OCI-LY3 (cell line): ENCODE measurements around the gene ASAH2.

Experiments used
- EZH2phosphoT487 ChIP-seq: fragments of 200-600 bp; shearing (Covaris generic); IDR thresholded peaks from 2 replicates; pipeline ENCODE4 v1.6.1; 2018; ENCODE audit warnings: antibody characterized with exemption, mixed run types, low read depth
- TF ChIP-seq, protein P1 (sequence below): fragments of 200-600, 300-600 bp; sonication (generic); IDR thresholded peaks from 2 replicates; pipeline ENCODE4 v1.5.1; 2014; ENCODE audit warnings: antibody characterized with exemption, low read length, low read depth

DNA sequence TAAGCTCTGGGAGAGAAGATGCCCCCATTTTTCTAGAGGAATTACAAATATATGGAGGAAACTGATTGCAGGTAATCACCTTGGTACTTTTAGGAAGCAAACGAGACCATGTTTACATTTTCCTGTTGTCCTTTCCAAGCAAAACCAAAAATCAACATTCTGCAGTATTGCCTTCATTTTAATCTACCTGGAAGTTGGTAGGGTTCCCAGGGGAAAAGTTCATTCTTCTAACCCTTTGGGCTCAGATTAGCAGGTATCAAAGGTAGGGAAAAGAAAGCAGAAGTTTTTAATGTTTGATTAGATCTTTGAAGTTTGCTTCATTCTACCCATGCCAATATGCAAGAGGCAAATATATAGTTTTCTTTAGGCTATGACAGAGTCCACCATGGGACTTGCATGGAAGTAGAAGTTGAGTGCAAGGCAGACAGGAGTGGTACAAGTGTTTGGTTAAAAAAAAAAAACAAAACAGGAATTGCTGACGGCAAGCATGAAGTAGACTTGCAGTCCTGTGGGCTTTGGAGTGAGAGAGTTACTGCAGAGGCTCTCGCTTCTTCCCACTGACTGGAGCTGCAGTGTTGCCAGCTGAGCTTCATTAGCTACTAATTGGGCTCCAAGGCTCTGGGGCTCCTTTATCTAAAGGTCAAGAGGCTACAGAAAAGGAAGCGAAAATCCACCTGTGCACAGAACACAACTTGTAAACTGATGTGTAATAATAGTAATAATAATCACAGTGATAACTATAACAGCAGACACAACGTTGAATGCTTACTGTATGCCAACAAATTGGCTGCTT lies 28.9 kb upstream of the ASAH2 start:
- TF ChIP-seq EZH2phosphoT487: no peak
- TF ChIP-seq, protein P1, sequence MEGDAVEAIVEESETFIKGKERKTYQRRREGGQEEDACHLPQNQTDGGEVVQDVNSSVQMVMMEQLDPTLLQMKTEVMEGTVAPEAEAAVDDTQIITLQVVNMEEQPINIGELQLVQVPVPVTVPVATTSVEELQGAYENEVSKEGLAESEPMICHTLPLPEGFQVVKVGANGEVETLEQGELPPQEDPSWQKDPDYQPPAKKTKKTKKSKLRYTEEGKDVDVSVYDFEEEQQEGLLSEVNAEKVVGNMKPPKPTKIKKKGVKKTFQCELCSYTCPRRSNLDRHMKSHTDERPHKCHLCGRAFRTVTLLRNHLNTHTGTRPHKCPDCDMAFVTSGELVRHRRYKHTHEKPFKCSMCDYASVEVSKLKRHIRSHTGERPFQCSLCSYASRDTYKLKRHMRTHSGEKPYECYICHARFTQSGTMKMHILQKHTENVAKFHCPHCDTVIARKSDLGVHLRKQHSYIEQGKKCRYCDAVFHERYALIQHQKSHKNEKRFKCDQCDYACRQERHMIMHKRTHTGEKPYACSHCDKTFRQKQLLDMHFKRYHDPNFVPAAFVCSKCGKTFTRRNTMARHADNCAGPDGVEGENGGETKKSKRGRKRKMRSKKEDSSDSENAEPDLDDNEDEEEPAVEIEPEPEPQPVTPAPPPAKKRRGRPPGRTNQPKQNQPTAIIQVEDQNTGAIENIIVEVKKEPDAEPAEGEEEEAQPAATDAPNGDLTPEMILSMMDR: no peak
